GM15510 (cell line): ENCODE measurements around the gene PCDHGB5.

Experiments used
- POLR2A ChIP-seq: IDR thresholded peaks from 3 replicates; pipeline ENCODE4 v1.6.1; 2011; ENCODE audit warnings: borderline replicate concordance; ENCODE audit not compliant: insufficient read length; ENCODE audit errors: extremely low read depth

PCDHGB5 gene

GRCh38 chr5:141422742-141423291, 25.1 kb downstream of the PCDHGB5 start:
- no peak for TF ChIP-seq POLR2A

GRCh38 chr5:141427783-141428426, 30.2 kb downstream of the PCDHGB5 start:
- no peak for TF ChIP-seq POLR2A

GRCh38 chr5:141430332-141431113, 32.8 kb downstream of the PCDHGB5 start, which contains the start of gene PCDHGA12:
Gene PCDHGA12, plus strand, starts transcription at chr5:141430507. Its CDS starts 253 bp downstream, at chr5:141430760.
- TF ChIP-seq POLR2A = no peak

DNA sequence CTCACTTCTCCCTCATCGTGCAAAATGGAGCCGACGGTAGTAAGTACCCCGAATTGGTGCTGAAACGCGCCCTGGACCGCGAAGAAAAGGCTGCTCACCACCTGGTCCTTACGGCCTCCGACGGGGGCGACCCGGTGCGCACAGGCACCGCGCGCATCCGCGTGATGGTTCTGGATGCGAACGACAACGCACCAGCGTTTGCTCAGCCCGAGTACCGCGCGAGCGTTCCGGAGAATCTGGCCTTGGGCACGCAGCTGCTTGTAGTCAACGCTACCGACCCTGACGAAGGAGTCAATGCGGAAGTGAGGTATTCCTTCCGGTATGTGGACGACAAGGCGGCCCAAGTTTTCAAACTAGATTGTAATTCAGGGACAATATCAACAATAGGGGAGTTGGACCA, 33.5 kb downstream of the PCDHGB5 start:
- TF ChIP-seq POLR2A = no peak

DNA sequence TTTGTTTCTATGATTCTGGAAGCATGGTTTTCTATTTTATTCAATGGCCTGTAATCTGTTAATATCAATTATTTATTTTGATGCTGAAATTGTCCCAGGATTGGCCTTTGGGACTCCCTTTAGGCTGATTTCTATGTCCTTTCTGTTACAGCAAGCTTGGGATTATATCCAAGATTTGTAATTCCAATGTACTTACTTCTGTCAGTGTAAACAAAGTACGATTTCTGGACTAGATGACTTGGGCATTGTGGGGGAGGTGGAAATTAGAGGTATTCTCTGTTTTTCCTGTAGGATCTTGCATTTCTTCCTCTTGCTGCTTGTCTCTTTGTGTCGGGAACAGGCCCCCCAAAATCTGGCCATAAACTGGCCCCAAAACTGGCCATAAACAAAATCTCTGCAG, 36.3 kb downstream of the PCDHGB5 start:
- no peak for TF ChIP-seq POLR2A

DNA sequence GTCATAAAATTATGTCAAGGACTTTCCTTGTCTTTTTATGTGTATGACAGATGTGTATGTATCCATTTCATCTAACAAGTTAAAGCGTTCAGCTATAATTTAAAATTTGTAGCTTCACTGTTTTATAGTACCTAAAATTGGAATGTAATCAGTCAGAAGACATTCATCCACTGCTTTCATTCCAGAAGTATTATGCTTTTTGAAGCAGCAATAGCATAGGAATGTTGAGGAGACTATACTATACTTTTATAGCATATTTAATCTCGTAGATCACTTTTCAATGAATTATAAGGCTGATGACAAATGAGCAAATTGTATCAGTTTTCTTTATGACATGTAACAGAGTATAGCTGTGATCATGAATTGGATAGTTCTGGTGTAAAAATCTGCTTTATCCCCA, 39.5 kb downstream of the PCDHGB5 start:
- no peak for TF ChIP-seq POLR2A

GRCh38 chr5:141439411-141440141, 41.8 kb downstream of the PCDHGB5 start:
- TF ChIP-seq POLR2A = no peak

GRCh38 chr5:141440341-141440740, 42.6 kb downstream of the PCDHGB5 start:
- no peak for TF ChIP-seq POLR2A

GRCh38 chr5:141441571-141442170, 43.9 kb downstream of the PCDHGB5 start:
- TF ChIP-seq POLR2A = no peak
